HepG2 (cell line): ENCODE results near the gene LRRC42.

ENCODE experiments used
- ERF ChIP-seq: IDR thresholded peaks from 2 replicates; pipeline ENCODE4 v1.6.1; 2018; ENCODE audit warnings: missing biosample characterization, missing genetic modification reagents
- TF ChIP-seq, protein P1 (sequence below): sonication (generic); formaldehyde crosslinking; IDR thresholded peaks from 2 replicates; pipeline ENCODE4 v1.5.0; 2020; ENCODE audit warnings: mild to moderate bottlenecking, missing genetic modification reagents, moderate library complexity
- TF ChIP-seq, protein P2 (sequence below): conservative IDR thresholded peaks from 2 replicates; pipeline ENCODE4 v1.6.1; 2018; ENCODE audit warnings: missing genetic modification reagents

DNA sequence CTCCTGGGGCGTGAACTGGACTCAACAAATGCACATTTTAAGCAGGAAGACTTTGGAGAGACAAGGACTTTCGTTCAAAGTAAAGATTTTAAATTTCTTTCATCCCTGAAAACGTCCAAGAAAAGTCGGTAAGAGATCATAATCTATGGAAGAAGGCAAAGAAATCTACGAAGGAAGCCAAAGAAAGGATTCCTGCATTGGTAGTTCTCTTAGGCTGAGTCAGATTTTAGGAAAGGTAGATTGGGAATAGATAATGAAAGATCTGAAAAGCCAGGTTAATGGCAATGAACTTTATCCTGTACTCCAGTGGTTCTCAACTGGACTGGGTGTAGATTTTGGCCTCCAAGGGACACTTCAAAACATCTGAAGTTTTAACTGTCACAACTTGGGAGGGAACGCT lies 3.1 kb upstream of the LRRC42 start:
- no peak for TF ChIP-seq ERF (CRISPR knock-in tag)
- TF ChIP-seq, protein P1, sequence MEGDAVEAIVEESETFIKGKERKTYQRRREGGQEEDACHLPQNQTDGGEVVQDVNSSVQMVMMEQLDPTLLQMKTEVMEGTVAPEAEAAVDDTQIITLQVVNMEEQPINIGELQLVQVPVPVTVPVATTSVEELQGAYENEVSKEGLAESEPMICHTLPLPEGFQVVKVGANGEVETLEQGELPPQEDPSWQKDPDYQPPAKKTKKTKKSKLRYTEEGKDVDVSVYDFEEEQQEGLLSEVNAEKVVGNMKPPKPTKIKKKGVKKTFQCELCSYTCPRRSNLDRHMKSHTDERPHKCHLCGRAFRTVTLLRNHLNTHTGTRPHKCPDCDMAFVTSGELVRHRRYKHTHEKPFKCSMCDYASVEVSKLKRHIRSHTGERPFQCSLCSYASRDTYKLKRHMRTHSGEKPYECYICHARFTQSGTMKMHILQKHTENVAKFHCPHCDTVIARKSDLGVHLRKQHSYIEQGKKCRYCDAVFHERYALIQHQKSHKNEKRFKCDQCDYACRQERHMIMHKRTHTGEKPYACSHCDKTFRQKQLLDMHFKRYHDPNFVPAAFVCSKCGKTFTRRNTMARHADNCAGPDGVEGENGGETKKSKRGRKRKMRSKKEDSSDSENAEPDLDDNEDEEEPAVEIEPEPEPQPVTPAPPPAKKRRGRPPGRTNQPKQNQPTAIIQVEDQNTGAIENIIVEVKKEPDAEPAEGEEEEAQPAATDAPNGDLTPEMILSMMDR (CRISPR knock-in tag) = no peak
- TF ChIP-seq, protein P2, sequence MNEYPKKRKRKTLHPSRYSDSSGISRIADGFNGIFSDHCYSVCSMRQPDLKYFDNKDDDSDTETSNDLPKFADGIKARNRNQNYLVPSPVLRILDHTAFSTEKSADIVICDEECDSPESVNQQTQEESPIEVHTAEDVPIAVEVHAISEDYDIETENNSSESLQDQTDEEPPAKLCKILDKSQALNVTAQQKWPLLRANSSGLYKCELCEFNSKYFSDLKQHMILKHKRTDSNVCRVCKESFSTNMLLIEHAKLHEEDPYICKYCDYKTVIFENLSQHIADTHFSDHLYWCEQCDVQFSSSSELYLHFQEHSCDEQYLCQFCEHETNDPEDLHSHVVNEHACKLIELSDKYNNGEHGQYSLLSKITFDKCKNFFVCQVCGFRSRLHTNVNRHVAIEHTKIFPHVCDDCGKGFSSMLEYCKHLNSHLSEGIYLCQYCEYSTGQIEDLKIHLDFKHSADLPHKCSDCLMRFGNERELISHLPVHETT (CRISPR knock-in tag) = no peak
